Esophagus muscularis mucosa (tissue), 4 donors: ENCODE measurements around the gene RGPD8. TPM values are rescaled to one million over a fixed set of nuclear protein-coding genes. Genes with fewer than 3 reads are reported as not detected.
"Not testable (repeated sequence)": the region's sequence is repeated elsewhere in the genome, so short reads cannot be mapped to it uniquely, and the experiment has no call there.

Source experiments
- DNase-seq: peaks from one replicate; pipeline ENCODE4 v3.0.0-alpha.2; 2017; ENCODE audit errors: extremely low spot score
- H3K27ac ChIP-seq, 4 donors: fragments of 200-600 bp; sonication (generic); replicated peaks in 1 of 4; 1 replicate in 3 of 4; 2 replicates in 1 of 4; pipeline ENCODE4 v1.5.1; 2016 to 2019; ENCODE audit warnings: mild to moderate bottlenecking in 1 of 4
- H3K27me3 ChIP-seq, 4 donors: fragments of 200-600 bp; sonication (generic); one replicate each; pipeline versions ENCODE4 v1.5.1 to v1.6.0; 2016 to 2019
- H3K36me3 ChIP-seq, 4 donors: fragments of 200-600 bp; sonication (generic); one replicate each; pipeline ENCODE4 v1.5.1; 2016 to 2019
- H3K4me1 ChIP-seq, 4 donors: fragments of 200-600 bp; sonication (generic); one replicate each; pipeline ENCODE4 v1.5.1; 2016 to 2019
- H3K4me3 ChIP-seq, 4 donors: fragments of 200-600 bp; sonication (generic); 1 replicate in 2 of 4; 2 replicates in 2 of 4; pipeline ENCODE4 v1.5.1; 2016 to 2019; ENCODE audit warnings: mild to moderate bottlenecking in 4 of 4, moderate library complexity in 1 of 4
- H3K9me3 ChIP-seq, 4 donors: fragments of 200-600 bp; sonication (generic); 1 replicate in 3 of 4; 2 replicates in 1 of 4; pipeline ENCODE4 v1.5.1; 2016 to 2019
- CTCF ChIP-seq, 3 experiments: fragments of 200-600 bp in 2 of 3; fragments of 450-650 bp in 1 of 3; sonication (generic) in 2 of 3; IDR thresholded peaks; one replicate each; pipeline ENCODE4 v1.5.1; 2017 to 2019; ENCODE audit warnings: antibody characterized with exemption in 3 of 3, mild to moderate bottlenecking in 2 of 3, moderate library complexity in 1 of 3
- EP300 ChIP-seq: sonication (generic); formaldehyde crosslinking; IDR thresholded peaks from one replicate; pipeline ENCODE4 v1.6.1; 2017; ENCODE audit warnings: antibody characterized with exemption
- POLR2A ChIP-seq: fragments of 450-650 bp; IDR thresholded peaks from one replicate; pipeline ENCODE4 v1.6.1; 2017; ENCODE audit warnings: antibody characterized with exemption, moderate library complexity, mild to moderate bottlenecking, low read depth
- POLR2AphosphoS5 ChIP-seq, 2 donors: sonication (generic); formaldehyde crosslinking; IDR thresholded peaks; one replicate each; pipeline ENCODE4 v1.6.1; 2017; ENCODE audit warnings: antibody characterized with exemption in 2 of 2
- WGBS: methylation state at CpG from one replicate; pipeline ENCODE4 v1.1.5; 2018; 5-methylcytosine and 5-hydroxymethylcytosine counted together
- intact Hi-C: fragments of 100-400 bp; cut with DNase I; formaldehyde crosslinking; loops from one replicate; pipeline ENCODE4 v1.15.1; 2023
- total RNA-seq, 4 donors: library from RNA; depleted of rRNA; stranded (reverse); fragments of >200 nt; gene quantifications; one replicate each; pipeline versions ENCODE4 v1.1.0 to v1.2.1, GENCODE V29; 2016

Gene RGPD8
- total RNA-seq, 4 donors from 2014 or later = 11.6 to 24.5 (median 15.3) TPM

DNA sequence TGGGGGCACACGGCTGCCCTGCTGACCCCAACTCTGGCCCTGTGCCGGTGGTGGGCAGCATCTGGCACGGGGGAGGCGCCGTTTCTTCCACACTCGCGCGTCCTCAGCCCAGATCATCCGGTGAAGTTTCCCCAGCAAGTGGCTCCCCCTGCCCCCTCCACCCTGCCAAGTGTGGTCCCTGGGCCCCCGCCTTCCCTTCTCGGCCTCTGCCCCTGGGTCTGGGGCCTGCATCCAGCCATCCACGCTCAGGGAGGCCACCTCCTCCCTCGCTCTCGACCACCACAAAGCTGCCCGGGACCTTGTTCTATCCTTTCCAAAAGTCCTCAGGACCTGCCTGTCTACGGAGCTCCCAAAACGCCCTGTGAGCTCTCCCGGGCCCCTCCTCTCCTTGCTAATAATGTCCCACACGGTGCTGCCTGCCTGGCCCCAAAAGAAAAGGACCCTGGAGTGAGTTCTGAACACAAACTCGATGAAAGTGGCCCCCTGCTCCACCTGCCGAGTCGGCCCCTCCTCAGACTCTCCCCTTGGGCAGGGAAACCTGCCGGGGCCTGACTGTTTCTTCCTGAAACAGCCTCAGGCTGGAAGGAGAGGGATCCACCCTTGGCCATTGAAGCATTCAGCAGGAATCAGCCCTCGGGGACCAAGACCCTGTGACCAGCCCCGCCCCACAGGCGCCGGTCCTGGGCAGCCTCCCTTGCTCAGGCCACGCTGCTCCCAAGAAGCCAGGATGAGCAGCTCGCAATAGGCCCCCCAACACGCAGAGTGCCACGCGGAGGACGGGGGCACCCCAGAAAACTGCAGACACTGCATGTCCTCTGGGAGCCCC, 1.7 kb upstream of the RGPD8 start:
- intact Hi-C loops, H3K4me3 ChIP-seq, H3K36me3 ChIP-seq, H3K9me3 ChIP-seq, H3K27ac ChIP-seq: not testable (repeated sequence)
- 72% methylated on average over 19 of the region's 33 CpGs for WGBS
- DNase-seq = peak; percentile 75
- Histone ChIP-seq H3K4me1 (peaks cover 0 to 26% (median 15%) of the 10 kb centered on the region in 4 donors), H3K27me3 (peaks cover 0 to 15% (median 0%) of the 10 kb centered on the region in 4 donors)

GRCh38 chr2:112433932-112434730, 686 bp upstream of the RGPD8 start:
- Histone ChIP-seq H3K4me1 (peaks cover 0 to 26% (median 15%) of the 10 kb centered on the region in 4 donors), H3K4me3 (no peak overlapping the region), H3K27me3 (peaks cover 0 to 15% (median 0%) of the 10 kb centered on the region in 4 donors), H3K9me3 (no peaks in the 10 kb centered on the region), H3K27ac (no peak overlapping the region), H3K36me3 (no peaks in the 10 kb centered on the region)
- 63% methylated on average over 9 of the region's 31 CpGs for WGBS
- TF ChIP-seq POLR2AphosphoS5 (IDR thresholded peaks at IDR 0.05) (no peak), POLR2A (no peak), CTCF (IDR thresholded peaks at IDR 0.05) (no peak), EP300 (no peak)
- intact Hi-C loops = no loop called here
- DNase-seq = peak; percentile 39

DNA sequence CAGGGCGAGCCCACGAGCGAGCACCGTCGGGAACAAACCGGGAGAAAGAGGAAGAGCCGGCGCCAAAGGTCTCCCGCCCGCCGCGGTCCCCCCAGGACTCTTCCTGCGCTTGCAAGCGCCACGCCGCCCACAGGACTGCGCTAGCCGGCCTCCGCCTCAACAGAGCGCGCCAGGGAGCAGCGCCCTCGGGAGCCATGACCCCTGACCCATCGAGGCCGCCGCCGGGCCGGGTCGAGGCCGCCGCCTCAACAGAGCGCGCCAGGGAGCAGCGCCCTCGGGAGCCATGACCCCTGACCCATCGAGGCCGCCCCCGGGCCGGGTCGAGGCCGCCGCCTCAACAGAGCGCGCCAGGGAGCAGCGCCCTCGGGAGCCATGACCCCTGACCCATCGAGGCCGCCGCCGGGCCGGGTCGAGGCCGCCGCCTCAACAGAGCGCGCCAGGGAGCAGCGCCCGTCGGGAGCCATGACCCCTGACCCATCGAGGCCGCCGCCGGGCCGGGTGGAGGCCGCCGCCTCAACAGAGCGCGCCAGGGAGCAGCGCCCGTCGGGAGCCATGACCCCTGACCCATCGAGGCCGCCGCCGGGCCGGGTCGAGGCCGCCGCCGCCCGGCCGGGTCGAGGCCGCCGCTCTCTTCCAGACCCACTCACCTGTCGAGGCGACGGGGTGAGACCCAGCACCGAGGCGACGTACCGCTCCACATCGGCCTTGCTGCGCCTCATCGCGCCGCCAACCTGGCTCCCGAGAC, 538 bp downstream of the RGPD8 start:
- H3K4me1 ChIP-seq = peaks cover 0 to 26% (median 15%) of the 10 kb centered on the region in 4 donors
- H3K9me3 ChIP-seq, intact Hi-C loops, H3K36me3 ChIP-seq: not testable (repeated sequence)
- H3K27ac ChIP-seq = peak overlapping the region; percentile 86 to 93 (median 91)
- no CpG with 5 or more reads among the region's 98 CpGs for WGBS
- DNase-seq = peak; percentile 10
- peak overlapping the region; percentile 64 to 79 (median 68) for H3K4me3 ChIP-seq
- peaks cover 0 to 15% (median 0%) of the 10 kb centered on the region in 4 donors for H3K27me3 ChIP-seq

DNA sequence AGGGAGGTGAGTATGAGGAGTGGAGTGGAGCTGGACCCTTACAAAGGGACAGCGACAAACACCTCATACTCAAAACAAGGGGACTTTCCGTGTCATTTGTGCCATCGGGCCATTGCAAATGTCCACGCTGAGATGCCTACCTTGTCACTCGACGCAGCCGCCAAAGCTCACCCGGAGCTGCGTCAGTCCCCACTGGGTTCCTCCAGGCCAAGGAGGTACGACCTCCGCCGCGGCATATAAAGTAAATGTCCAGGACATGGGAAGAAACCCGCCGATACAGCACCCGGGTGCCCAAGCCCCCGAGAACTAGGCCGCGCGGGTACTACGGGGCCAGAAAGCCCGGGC, 1.1 kb downstream of the RGPD8 start:
- intact Hi-C loops, DNase-seq, H3K9me3 ChIP-seq, H3K36me3 ChIP-seq: not testable (repeated sequence)
- Histone ChIP-seq H3K27me3 (peaks cover 0 to 13% (median 0%) of the 10 kb centered on the region in 4 donors), H3K4me3 (peak overlapping the region; percentile 64 to 79 (median 68)), H3K4me1 (peaks cover 0 to 26% (median 15%) of the 10 kb centered on the region in 4 donors), H3K27ac (peak overlapping the region; percentile 86 to 93 (median 91))
- 85% methylated on average over 9 of the region's 22 CpGs for WGBS

DNA sequence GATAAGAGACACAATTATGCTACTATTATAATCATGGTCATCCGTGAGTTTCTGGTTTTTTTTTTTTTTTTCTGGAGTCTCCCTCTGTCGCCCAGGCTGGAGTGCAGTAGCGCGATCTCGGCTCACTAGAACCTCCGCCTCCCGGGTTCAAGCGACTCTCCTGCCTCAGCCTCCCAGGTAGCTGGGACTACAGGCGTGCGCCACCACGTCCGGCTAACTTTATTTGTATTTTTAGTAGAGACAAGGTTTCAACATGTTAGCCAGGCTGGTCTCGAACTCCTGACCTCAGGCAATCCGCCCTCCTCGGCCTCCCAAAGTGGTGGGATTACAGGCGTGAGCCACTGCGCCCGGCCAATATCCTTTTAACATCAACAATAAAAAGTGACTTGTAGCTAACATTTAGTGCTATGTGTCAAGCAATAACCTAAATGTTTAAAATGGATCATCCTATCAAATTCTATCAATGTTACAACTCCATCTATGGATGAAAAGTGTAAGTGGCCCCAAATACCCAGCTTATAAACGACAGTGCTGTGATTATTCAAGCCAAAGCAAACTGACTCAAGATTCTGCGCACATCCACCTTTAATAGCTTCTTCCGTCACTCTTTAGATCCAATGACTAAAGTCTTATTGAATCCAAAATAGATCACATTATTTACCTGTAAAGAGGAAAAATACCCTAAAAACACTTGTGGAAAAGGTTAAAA, 1.7 kb downstream of the RGPD8 start:
- Histone ChIP-seq H3K27ac (peak overlapping the region in 3 of 4 donors; percentile 91 to 93 (median 91)), H3K4me1 (peaks cover 0 to 26% (median 15%) of the 10 kb centered on the region in 4 donors), H3K4me3 (peak overlapping the region; percentile 64 to 79 (median 68))
- H3K27me3 ChIP-seq, intact Hi-C loops, H3K36me3 ChIP-seq, DNase-seq, H3K9me3 ChIP-seq: not testable (repeated sequence)
- 93% methylated on average over 21 of the region's 21 CpGs for WGBS

- DNase-seq, H3K27ac ChIP-seq, intact Hi-C loops, H3K9me3 ChIP-seq, H3K4me1 ChIP-seq, H3K4me3 ChIP-seq, H3K27me3 ChIP-seq, H3K36me3 ChIP-seq: not testable (repeated sequence)
- no CpG with 5 or more reads among the region's 3 CpGs for WGBS
Measured at GRCh38 chr2:112424553-112424952, 8.9 kb downstream of the RGPD8 start.

DNA sequence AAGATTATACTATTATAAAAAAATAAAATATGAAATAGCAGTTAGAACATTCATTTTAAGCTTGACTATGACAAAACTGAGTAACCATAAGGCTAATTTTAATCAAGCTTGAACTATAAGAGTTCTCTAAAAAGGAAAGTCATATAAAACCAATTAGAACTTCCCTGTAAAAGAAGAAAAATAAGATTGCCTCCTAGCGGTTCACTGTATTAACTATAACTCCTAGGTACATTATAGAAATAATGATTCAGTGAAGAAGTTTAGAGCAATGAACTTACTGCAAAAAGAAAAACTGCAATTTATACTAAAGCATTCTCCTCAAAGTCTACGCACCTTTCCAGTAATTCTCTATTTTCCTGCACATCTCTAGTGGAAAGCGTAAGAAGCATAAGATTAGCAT, 16.6 kb downstream of the RGPD8 start:
- intact Hi-C loops, H3K36me3 ChIP-seq, DNase-seq, H3K27me3 ChIP-seq, H3K4me3 ChIP-seq, H3K4me1 ChIP-seq, H3K27ac ChIP-seq, H3K9me3 ChIP-seq: not testable (repeated sequence)
- WGBS = 83% methylated on average over 3 of the region's 3 CpGs

DNA sequence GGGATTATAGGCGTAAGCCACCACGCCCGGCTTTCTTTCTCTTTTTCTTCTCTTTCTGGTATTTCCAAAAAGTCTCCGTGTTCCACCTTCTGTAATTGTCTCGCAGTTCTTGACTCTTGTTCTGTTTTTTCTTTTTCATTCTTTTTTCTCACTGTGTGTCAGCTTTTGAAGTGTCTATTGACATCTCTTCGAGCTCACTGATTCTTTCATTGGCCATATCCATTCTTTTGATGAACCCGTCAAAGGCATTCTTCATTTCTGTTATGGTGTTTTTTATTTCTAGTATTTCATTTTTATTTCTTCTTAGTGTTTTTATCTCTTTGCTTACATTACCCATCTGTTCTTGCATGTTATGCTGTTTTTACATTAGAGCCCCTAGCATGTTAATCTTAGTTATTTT, 73.4 kb downstream of the RGPD8 start:
- H3K9me3 ChIP-seq, H3K4me3 ChIP-seq, H3K36me3 ChIP-seq, intact Hi-C loops, H3K27me3 ChIP-seq, H3K27ac ChIP-seq, DNase-seq, H3K4me1 ChIP-seq: not testable (repeated sequence)
- WGBS = 97% methylated on average over 7 of the region's 7 CpGs

DNA sequence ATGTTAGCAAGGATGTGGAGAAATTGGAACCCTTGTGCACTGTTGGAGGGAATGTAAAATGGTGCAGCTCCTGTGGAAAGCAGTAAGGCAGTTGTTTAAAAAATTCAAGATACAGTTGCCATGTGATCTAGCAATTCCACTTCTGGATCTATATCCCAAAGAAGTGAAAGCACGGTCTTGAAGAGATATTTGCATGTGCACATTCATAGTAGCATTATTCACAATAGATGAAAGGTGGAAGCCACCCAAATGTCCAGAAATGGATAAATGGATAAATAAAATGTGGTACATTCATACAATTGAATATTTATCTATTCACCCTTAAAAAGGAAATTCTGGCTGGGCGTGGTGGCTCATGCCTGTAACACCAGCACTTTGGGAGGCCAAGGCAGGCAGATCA, 79.1 kb downstream of the RGPD8 start:
- H3K4me1 ChIP-seq, H3K27me3 ChIP-seq, H3K9me3 ChIP-seq, H3K4me3 ChIP-seq, intact Hi-C loops, DNase-seq, H3K27ac ChIP-seq, H3K36me3 ChIP-seq: not testable (repeated sequence)
- 81% methylated on average over 2 of the region's 2 CpGs for WGBS
